Tibial artery (tissue), 4 donors: Measurements from ENCODE around the gene AKR7A2.

Experiments
- DNase-seq, 2 donors: peaks; one replicate each; pipeline ENCODE4 v3.0.0-alpha.2; 2019
- H3K27ac ChIP-seq, 2 donors: fragments of 200-600 bp; sonication (generic) in 1 of 2; 1 replicate in 1 of 2; 2 replicates in 1 of 2; pipeline ENCODE4 v1.5.1; 2018 to 2019; ENCODE audit warnings: mild to moderate bottlenecking in 1 of 2
- H3K27me3 ChIP-seq, 2 donors: fragments of 200-600 bp; sonication (generic) in 1 of 2; one replicate each; pipeline versions ENCODE4 v1.5.1 to v1.6.0; 2016 to 2019
- H3K36me3 ChIP-seq, 3 donors: fragments of 200-600 bp; sonication (generic) in 2 of 3; one replicate each; pipeline ENCODE4 v1.5.1; 2016 to 2019; ENCODE audit warnings: mild to moderate bottlenecking in 2 of 3
- H3K4me1 ChIP-seq, 4 donors: fragments of 200-600 bp; sonication (generic) in 2 of 4; 1 replicate in 3 of 4; 2 replicates in 1 of 4; pipeline ENCODE4 v1.5.1; 2016 to 2019
- H3K4me3 ChIP-seq, 2 donors: fragments of 200-600 bp; sonication (generic) in 1 of 2; 1 replicate in 1 of 2; 2 replicates in 1 of 2; pipeline ENCODE4 v1.5.1; 2018 to 2019; ENCODE audit warnings: mild to moderate bottlenecking in 2 of 2
- H3K9me3 ChIP-seq, 3 donors: fragments of 200-600 bp; sonication (generic) in 1 of 3; one replicate each; pipeline ENCODE4 v1.5.1; 2016 to 2019
- intact Hi-C: fragments of 100-400 bp; cut with DNase I; formaldehyde crosslinking; loops from one replicate; pipeline ENCODE4 v1.15.0; 2023; ENCODE audit warnings: low total_unique reads
- TF ChIP-seq, protein P1 (sequence below), 2 experiments: fragments of 200-600 bp in 1 of 2; fragments of 450-650 bp in 1 of 2; IDR thresholded peaks; one replicate each; pipeline ENCODE4 v1.5.1; 2017 to 2019; ENCODE audit warnings: antibody characterized with exemption in 2 of 2, mild to moderate bottlenecking in 1 of 2, moderate library complexity in 1 of 2

AKR7A2 gene

GRCh38 chr1:19340387-19340937 lies 28.5 kb upstream of the AKR7A2 start:
- Histone ChIP-seq H3K4me1 (peaks cover 0 to 21% (median 10%) of the 10 kb centered on the region in 4 donors), H3K9me3 (no peaks in the 10 kb centered on the region), H3K36me3 (peaks cover 24 to 71% (median 65%) of the 10 kb centered on the region in 3 donors), H3K27ac (no peak overlapping the region), H3K4me3 (no peak overlapping the region), H3K27me3 (no peaks in the 10 kb centered on the region)
- intact Hi-C loops = no loop called here
- TF ChIP-seq, protein P1, sequence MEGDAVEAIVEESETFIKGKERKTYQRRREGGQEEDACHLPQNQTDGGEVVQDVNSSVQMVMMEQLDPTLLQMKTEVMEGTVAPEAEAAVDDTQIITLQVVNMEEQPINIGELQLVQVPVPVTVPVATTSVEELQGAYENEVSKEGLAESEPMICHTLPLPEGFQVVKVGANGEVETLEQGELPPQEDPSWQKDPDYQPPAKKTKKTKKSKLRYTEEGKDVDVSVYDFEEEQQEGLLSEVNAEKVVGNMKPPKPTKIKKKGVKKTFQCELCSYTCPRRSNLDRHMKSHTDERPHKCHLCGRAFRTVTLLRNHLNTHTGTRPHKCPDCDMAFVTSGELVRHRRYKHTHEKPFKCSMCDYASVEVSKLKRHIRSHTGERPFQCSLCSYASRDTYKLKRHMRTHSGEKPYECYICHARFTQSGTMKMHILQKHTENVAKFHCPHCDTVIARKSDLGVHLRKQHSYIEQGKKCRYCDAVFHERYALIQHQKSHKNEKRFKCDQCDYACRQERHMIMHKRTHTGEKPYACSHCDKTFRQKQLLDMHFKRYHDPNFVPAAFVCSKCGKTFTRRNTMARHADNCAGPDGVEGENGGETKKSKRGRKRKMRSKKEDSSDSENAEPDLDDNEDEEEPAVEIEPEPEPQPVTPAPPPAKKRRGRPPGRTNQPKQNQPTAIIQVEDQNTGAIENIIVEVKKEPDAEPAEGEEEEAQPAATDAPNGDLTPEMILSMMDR (IDR thresholded peaks at IDR 0.05) = no peak
- no peak for DNase-seq

GRCh38 chr1:19339214-19339861 lies 27.4 kb upstream of the AKR7A2 start:
- Histone ChIP-seq H3K9me3 (no peaks in the 10 kb centered on the region), H3K4me3 (no peak overlapping the region), H3K27me3 (no peaks in the 10 kb centered on the region), H3K27ac (no peak overlapping the region), H3K4me1 (peaks cover 0 to 16% (median 10%) of the 10 kb centered on the region in 4 donors), H3K36me3 (peaks cover 13 to 60% (median 54%) of the 10 kb centered on the region in 3 donors)
- TF ChIP-seq, protein P1 (IDR thresholded peaks at IDR 0.05) = no peak
- no peak for DNase-seq
- intact Hi-C loops = no loop called here

DNA sequence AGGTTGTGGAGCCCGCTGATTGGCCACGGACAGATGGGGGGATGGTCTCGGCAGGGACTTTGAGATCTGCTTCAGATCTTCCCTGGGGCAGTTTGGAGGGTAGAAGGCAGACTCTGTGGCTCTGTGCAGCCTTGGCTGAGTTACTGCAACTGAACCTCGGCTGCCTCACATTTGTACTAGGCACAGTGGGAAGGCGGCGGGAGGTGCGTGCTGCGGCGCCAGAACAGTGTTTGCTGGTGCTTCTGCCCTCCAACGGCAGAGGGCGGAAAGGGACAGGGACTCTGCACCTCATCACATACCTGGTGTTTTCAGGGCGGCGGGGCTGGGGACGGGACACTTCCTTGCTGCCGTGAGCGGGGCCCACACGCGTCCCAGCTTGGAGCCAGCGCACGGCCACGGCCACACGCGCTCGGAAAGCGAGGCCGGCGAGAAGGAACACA lies 26.4 kb upstream of the AKR7A2 start:
- H3K27ac ChIP-seq = no peak overlapping the region
- DNase-seq = no peak
- peaks cover 7 to 57% (median 44%) of the 10 kb centered on the region in 3 donors for H3K36me3 ChIP-seq
- H3K9me3 ChIP-seq = no peaks in the 10 kb centered on the region
- no peaks in the 10 kb centered on the region for H3K27me3 ChIP-seq
- TF ChIP-seq, protein P1 (IDR thresholded peaks at IDR 0.05) = no peak
- intact Hi-C loops = no loop called here
- peaks cover 0 to 14% (median 10%) of the 10 kb centered on the region in 4 donors for H3K4me1 ChIP-seq
- no peak overlapping the region for H3K4me3 ChIP-seq

GRCh38 chr1:19337289-19337688 lies 25.3 kb upstream of the AKR7A2 start:
- Histone ChIP-seq H3K36me3 (peaks cover 0 to 57% (median 34%) of the 10 kb centered on the region in 3 donors), H3K27me3 (no peaks in the 10 kb centered on the region), H3K4me1 (peaks cover 0 to 14% (median 9%) of the 10 kb centered on the region in 4 donors), H3K27ac (no peak overlapping the region), H3K9me3 (no peaks in the 10 kb centered on the region), H3K4me3 (no peak overlapping the region)
- DNase-seq = no peak
- TF ChIP-seq, protein P1 (IDR thresholded peaks at IDR 0.05) = no peak
- intact Hi-C loops = no loop called here

- intact Hi-C loops = no loop called here
- no peak for DNase-seq
- Histone ChIP-seq H3K36me3 (peaks cover 0 to 57% (median 30%) of the 10 kb centered on the region in 3 donors), H3K27ac (no peak overlapping the region), H3K27me3 (no peaks in the 10 kb centered on the region), H3K9me3 (no peaks in the 10 kb centered on the region), H3K4me1 (peaks cover 0 to 7% (median 2%) of the 10 kb centered on the region in 4 donors), H3K4me3 (no peak overlapping the region)
- TF ChIP-seq, protein P1 (IDR thresholded peaks at IDR 0.05) = no peak
Measured at GRCh38 chr1:19336543-19336942, 24.6 kb upstream of the AKR7A2 start.
